Spinal cord (tissue), 10 donors: ENCODE data around the gene POPDC2. TPM values are rescaled to one million over a fixed set of nuclear protein-coding genes. Genes with fewer than 3 reads are reported as not detected.

Experiments
- DNase-seq, 6 donors: peaks; one replicate each; pipeline versions ENCODE4 v3.0.0 to v3.0.0-alpha.2; 2013 to 2015; ENCODE audit warnings: low spot score in 6 of 6, low read depth in 4 of 6
- H3K27ac ChIP-seq: one replicate; pipeline ENCODE4 v1.5.1; 2013; ENCODE audit warnings: low read depth, low read length, control low read depth
- H3K27me3 ChIP-seq: one replicate; pipeline ENCODE4 v1.6.1; 2013; ENCODE audit warnings: low read length; ENCODE audit not compliant: control insufficient read depth, insufficient read depth
- H3K36me3 ChIP-seq: one replicate; pipeline ENCODE4 v1.6.1; 2013; ENCODE audit warnings: low read length; ENCODE audit not compliant: control insufficient read depth, insufficient read depth
- H3K4me1 ChIP-seq: one replicate; pipeline ENCODE4 v1.6.1; 2013; ENCODE audit warnings: low read length; ENCODE audit not compliant: control insufficient read depth, insufficient read depth
- H3K4me3 ChIP-seq: one replicate; pipeline ENCODE4 v1.5.1; 2013; ENCODE audit warnings: low read depth, low read length, control low read depth
- H3K9me3 ChIP-seq: one replicate; pipeline ENCODE4 v1.6.1; 2013; ENCODE audit warnings: low read length; ENCODE audit not compliant: control insufficient read depth, insufficient read depth
- WGBS: methylation state at CpG from one replicate; pipeline ENCODE4 v1.1.5; 2013; ENCODE audit warnings: missing lambda C conversion rate; ENCODE audit not compliant: insufficient coverage; 5-methylcytosine and 5-hydroxymethylcytosine counted together
- polyA plus RNA-seq, 2 donors: library from polyadenylated mRNA; unstranded; fragments of 120-200 nt; gene quantifications; one replicate each; pipeline ENCODE4 v1.2.1, GENCODE V29; 2013; ENCODE audit not compliant: insufficient read length in 2 of 2
- total RNA-seq, 2 donors: library from RNA; depleted of rRNA in 1 of 2; stranded (reverse); fragments of 120-200 nt in 1 of 2; fragments of >200 nt in 1 of 2; gene quantifications; one replicate each; pipeline versions ENCODE4 v1.2.3 to v1.2.4, GENCODE V29; 2013 to 2014
- donor health status: healthy.

The POPDC2 gene
- total and polyA plus RNA-seq, 4 donors, result 0.89 to 4.6 (median 2.8) TPM

GRCh38 chr3:119658994-119659393, 1.4 kb downstream of the POPDC2 start:
- WGBS, result 100% methylated on average over 1 of the region's 2 CpGs
- Histone ChIP-seq H3K36me3 (no peaks in the 10 kb centered on the region), H3K27ac (no peak overlapping the region), H3K27me3 (no peaks in the 10 kb centered on the region), H3K4me3 (no peak overlapping the region), H3K9me3 (no peaks in the 10 kb centered on the region), H3K4me1 (no peaks in the 10 kb centered on the region)
- DNase-seq, result no peak

DNA sequence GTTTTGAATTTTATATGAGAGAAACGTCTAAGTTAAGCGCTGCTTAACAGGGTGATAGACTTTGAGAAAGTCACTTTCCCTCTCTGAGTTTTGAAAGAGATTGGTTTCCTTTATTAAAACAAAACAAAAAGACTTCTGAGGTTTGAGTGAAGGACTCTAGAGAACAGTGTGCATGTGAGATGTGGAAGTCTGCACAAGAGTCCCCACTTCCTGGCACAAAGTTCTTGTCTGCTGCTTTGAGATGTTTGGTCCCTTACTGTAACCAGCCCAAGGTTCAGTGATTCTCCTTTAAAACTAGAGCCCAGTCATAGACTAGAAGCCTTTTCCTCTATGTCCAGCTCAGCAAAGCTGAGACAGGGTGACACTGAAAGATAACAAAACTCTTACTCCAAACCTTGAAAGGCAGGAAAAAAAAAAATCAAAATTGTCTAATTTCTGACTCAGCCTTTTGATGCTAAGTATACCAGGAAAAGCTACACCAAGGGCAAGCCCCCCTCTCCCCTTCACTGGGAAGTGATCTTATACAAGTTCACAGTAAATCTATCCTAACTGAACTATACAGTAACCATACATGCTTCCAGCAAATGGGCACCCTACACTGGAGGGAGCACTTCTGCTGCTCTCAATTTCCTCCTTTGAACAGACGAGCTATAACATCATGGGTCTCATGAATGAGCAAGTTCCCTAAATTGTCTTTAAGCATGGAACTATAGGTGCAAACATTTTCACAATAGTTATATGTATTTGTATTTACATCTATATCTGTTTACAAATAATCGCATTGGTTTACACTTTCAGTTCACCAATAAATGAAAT, 2.3 kb downstream of the POPDC2 start:
- Histone ChIP-seq H3K36me3 (no peaks in the 10 kb centered on the region), H3K4me1 (no peaks in the 10 kb centered on the region), H3K9me3 (no peaks in the 10 kb centered on the region), H3K27ac (no peak overlapping the region), H3K27me3 (no peaks in the 10 kb centered on the region), H3K4me3 (no peak overlapping the region)
- DNase-seq, result no peak
- WGBS, result no CpG with 5 or more reads among the region's 4 CpGs

DNA sequence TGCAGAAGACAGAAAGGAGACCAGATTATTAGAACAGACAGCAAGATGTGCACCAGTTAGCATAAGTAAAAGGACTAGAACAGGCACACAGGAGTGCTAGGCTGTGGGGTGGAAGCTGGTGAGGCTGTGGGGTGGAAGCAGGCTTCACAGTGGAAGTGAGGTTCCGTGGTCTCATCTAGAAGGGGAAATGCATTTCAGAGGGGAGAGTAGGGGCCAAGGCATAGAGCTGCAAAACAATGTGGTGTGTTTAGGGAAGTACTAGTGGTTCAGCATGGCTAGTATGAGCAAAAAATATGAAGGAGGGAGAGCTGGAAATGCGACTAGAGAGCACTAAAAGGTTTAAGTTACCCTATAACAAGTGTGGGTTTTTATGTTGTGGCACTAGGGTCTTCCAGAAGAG, 6.5 kb downstream of the POPDC2 start:
- 100% methylated on average over 1 of the region's 2 CpGs for WGBS
- no peaks in the 10 kb centered on the region for H3K27me3 ChIP-seq

DNA sequence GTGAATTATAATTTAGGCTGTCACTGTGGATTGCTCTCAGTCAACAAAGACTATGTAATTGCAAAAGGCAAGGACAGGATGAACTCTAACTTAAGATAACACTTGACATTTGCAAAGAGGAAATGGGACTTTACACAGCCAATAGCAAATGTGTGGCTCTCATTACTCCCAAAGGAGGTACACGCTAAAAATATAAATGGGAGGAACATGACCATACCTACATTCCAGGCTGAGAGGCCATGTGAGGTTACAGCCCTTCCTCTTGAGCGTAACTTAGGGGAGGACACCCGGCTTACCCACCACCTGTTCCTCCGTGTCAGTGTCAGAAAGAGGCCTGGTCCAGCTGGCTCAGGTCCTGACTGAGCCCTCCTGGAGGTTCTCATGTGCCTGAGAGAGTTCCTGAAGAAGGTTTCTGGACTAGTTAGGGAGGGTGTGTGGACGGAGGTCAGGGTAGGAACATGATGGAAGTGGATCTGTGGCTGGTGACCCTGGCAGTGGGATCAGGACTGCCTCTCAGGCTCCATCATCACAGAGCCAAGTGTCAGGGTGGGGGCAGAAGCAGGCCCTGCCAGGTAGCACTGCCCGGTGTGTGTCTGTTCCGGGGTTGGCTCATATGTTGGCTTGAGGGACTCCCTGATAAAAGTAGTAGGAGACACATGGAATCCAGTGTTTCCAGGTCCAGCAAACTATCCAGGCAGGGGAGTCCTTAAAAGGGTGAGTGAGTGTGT, 7.9 kb downstream of the POPDC2 start:
- WGBS, result 91% methylated on average over 6 of the region's 7 CpGs
- no peak for DNase-seq
- Histone ChIP-seq H3K36me3 (peaks cover 7% of the 10 kb centered on the region), H3K9me3 (no peaks in the 10 kb centered on the region), H3K27me3 (no peaks in the 10 kb centered on the region), H3K4me3 (no peak overlapping the region), H3K27ac (no peak overlapping the region), H3K4me1 (no peaks in the 10 kb centered on the region)

More for the DNA sequence above, 6.5 kb downstream of the POPDC2 start:
- Histone ChIP-seq H3K4me1 (no peaks in the 10 kb centered on the region), H3K9me3 (no peaks in the 10 kb centered on the region), H3K27ac (no peak overlapping the region), H3K36me3 (peaks cover 4% of the 10 kb centered on the region), H3K4me3 (no peak overlapping the region)
- no peak for DNase-seq

DNA sequence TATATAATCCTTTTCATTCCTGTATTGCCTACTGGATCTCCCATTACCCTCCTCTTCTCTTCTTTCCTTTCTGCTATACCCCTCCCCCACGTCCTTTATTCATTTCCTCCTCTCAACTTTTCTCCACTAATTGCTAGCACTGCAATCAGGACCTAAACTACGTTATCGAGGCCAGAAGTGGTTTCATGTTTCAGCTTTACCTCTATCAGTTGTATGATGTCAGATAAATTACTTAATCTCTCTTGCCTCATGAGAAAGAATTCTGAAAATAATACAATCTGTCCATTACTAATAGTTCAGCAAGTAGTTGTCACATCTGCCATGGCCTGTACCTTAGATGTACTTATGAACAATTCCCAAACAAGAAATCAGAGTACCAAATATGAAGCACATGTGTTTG, 10.6 kb downstream of the POPDC2 start:
- no peaks in the 10 kb centered on the region for H3K4me1 ChIP-seq
- H3K27me3 ChIP-seq, result no peaks in the 10 kb centered on the region
- no peak for DNase-seq
- 67% methylated on average over 1 of the region's 3 CpGs for WGBS
- H3K4me3 ChIP-seq, result no peak overlapping the region
- H3K27ac ChIP-seq, result no peak overlapping the region
- peaks cover 7% of the 10 kb centered on the region for H3K36me3 ChIP-seq
- H3K9me3 ChIP-seq, result no peaks in the 10 kb centered on the region

GRCh38 chr3:119647843-119648575, 12.4 kb downstream of the POPDC2 start:
- no peak for DNase-seq
- H3K4me3 ChIP-seq, result no peak overlapping the region
- H3K9me3 ChIP-seq, result no peaks in the 10 kb centered on the region
- WGBS, result 83% methylated on average over 8 of the region's 12 CpGs
- H3K36me3 ChIP-seq, result peaks cover 7% of the 10 kb centered on the region
- no peaks in the 10 kb centered on the region for H3K4me1 ChIP-seq
- H3K27ac ChIP-seq, result no peak overlapping the region
- H3K27me3 ChIP-seq, result no peaks in the 10 kb centered on the region

DNA sequence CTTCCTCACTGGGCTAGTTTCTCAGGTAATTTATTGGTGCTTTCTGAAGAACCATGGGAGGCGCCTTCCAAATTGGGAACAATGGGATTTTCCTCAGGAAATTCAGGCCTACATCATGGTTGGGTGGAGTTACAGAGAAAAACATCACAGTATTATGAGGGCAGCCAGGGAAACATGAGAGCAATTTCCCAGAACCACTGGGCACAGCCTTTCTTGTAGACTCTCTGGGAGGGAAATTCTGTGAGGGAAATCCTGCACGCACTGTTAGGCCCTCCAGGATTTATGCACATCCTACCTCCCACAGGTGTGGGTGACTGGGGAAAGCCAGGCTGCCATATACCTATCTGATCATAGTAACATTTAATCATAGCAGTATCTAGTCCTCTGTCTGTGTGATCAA, 13.2 kb downstream of the POPDC2 start:
- H3K9me3 ChIP-seq, result no peaks in the 10 kb centered on the region
- no peak for DNase-seq
- no peak overlapping the region for H3K4me3 ChIP-seq
- H3K36me3 ChIP-seq, result peaks cover 3% of the 10 kb centered on the region
- H3K27ac ChIP-seq, result no peak overlapping the region
- H3K4me1 ChIP-seq, result no peaks in the 10 kb centered on the region
- H3K27me3 ChIP-seq, result no peaks in the 10 kb centered on the region
- WGBS, result no CpG with 5 or more reads among the region's 2 CpGs

GRCh38 chr3:119645813-119646212, 14.6 kb downstream of the POPDC2 start:
- H3K36me3 ChIP-seq, result peaks cover 3% of the 10 kb centered on the region
- no peak for DNase-seq
- WGBS, result 100% methylated on average over 1 of the region's 1 CpG
- H3K4me1 ChIP-seq, result no peaks in the 10 kb centered on the region
- H3K4me3 ChIP-seq, result no peak overlapping the region
- H3K9me3 ChIP-seq, result no peaks in the 10 kb centered on the region
- H3K27ac ChIP-seq, result no peak overlapping the region
- H3K27me3 ChIP-seq, result no peaks in the 10 kb centered on the region

- WGBS, result no CpG with 5 or more reads among the region's 1 CpG
- Histone ChIP-seq H3K4me1 (no peaks in the 10 kb centered on the region), H3K4me3 (no peak overlapping the region), H3K27ac (no peak overlapping the region), H3K27me3 (no peaks in the 10 kb centered on the region), H3K36me3 (peaks cover 3% of the 10 kb centered on the region), H3K9me3 (no peaks in the 10 kb centered on the region)
- DNase-seq, result no peak
These were observed 15.9 kb downstream of the POPDC2 start for GRCh38 chr3:119644481-119644880.
